MM.1S (cell line): ENCODE results near the gene TMEM30B.

ENCODE experiments used
- CTCF ChIP-seq: fragments of 300-600 bp; sonication (generic); IDR thresholded peaks from 2 replicates; pipeline ENCODE4 v1.5.1; 2016; ENCODE audit warnings: antibody characterized with exemption, low read length, mixed read lengths
- EZH2 ChIP-seq: fragments of 300-600 bp; sonication (generic); optimal IDR thresholded peaks from 2 replicates; pipeline ENCODE3; 2017; ENCODE audit warnings: low read depth, mild to moderate bottlenecking, antibody characterized with exemption, low read length, mixed read lengths
- EZH2phosphoT487 ChIP-seq: fragments of 300-600 bp; sonication (generic); IDR thresholded peaks from 2 replicates; pipeline ENCODE4 v1.6.1; 2018; ENCODE audit warnings: antibody characterized with exemption, low read length

- TF ChIP-seq CTCF (no peak), EZH2 (no peak), EZH2phosphoT487 (no peak)
Measured at GRCh38 chr14:61328626-61329262, 47.6 kb upstream of the TMEM30B start.
